RWPE2 (cell line): ENCODE measurements around the gene SCRN1.

ENCODE experiments used
- ATAC-seq: fragments of 200-7000 bp; cut with Tn5 transposase; 3 replicates; pipeline ENCODE4 v1.9.1; 2021; ENCODE audit warnings: low read depth
- DNase-seq: peaks from one replicate; pipeline ENCODE4 v3.0.0-alpha.2; 2020; ENCODE audit warnings: low spot score
- H3K27ac ChIP-seq: fragments of 450-650 bp; 2 replicates; pipeline ENCODE4 v1.5.1; 2017; ENCODE audit warnings: mild to moderate bottlenecking; ENCODE audit not compliant: poor library complexity, severe bottlenecking
- H3K27me3 ChIP-seq: fragments of 250-450 bp; sonication (Bioruptor Pico); 2 replicates; pipeline ENCODE4 v1.5.1; 2021; ENCODE audit warnings: mild to moderate bottlenecking, moderate library complexity; ENCODE audit not compliant: insufficient read depth, poor library complexity, severe bottlenecking
- H3K36me3 ChIP-seq: fragments of 250-450 bp; sonication (Bioruptor Pico); 2 replicates; pipeline ENCODE4 v1.5.1; 2020; ENCODE audit warnings: low read depth, mild to moderate bottlenecking, moderate library complexity
- H3K4me1 ChIP-seq: fragments of 250-450 bp; sonication (Bioruptor Pico); 2 replicates; pipeline ENCODE4 v1.5.1; 2021; ENCODE audit warnings: mild to moderate bottlenecking, moderate library complexity; ENCODE audit not compliant: insufficient read depth, poor library complexity, severe bottlenecking
- H3K4me3 ChIP-seq: fragments of 250-450 bp; sonication (Bioruptor Pico); 2 replicates; pipeline ENCODE4 v1.5.1; 2021; ENCODE audit warnings: mild to moderate bottlenecking, moderate library complexity; ENCODE audit not compliant: severe bottlenecking
- H3K9me3 ChIP-seq: fragments of 250-450 bp; sonication (Bioruptor Pico); 2 replicates; pipeline ENCODE4 v1.5.1; 2021; ENCODE audit warnings: mild to moderate bottlenecking, moderate library complexity; ENCODE audit not compliant: severe bottlenecking
- CTCF ChIP-seq: fragments of 450-650 bp; IDR thresholded peaks from one replicate; pipeline ENCODE4 v1.5.1; 2017; ENCODE audit warnings: mild to moderate bottlenecking, moderate library complexity; ENCODE audit not compliant: poor library complexity, severe bottlenecking

SCRN1 gene

DNA sequence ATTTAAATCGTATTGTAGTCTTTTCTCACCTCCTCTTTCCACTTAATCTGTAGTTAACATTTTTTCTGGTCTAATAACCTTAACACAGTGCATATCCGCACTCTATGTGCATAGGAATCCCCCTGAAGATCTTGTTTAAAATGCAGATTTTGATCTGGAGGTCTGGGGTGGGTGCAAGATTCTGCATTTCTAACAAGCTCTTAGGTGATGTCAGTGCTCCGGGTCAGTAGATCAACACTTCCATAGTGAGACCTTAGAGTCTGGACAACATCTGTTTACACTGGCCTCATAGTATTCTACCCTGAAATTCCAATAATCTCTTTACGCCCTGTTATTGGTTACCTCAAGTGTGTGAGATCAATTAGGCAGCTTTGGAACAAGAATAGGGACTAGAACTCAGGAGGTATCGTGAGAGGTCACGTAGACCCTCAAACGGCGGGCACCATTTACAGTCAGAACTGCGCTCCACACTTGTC is 38.2 kb upstream of the SCRN1 start:
- Histone ChIP-seq H3K4me1 (peaks cover 17% of the 10 kb centered on the region), H3K27me3 (no peaks in the 10 kb centered on the region), H3K4me3 (peak overlapping the region; percentile 78), H3K36me3 (peaks cover 2% of the 10 kb centered on the region; the same call in 1 of the 2 replicates), H3K27ac (peak overlapping the region; percentile 74), H3K9me3 (no peaks in the 10 kb centered on the region)
- TF ChIP-seq CTCF, result no peak
- DNase-seq (no peak), ATAC-seq (no peak; the same call in 2 of the 3 replicates)

DNA sequence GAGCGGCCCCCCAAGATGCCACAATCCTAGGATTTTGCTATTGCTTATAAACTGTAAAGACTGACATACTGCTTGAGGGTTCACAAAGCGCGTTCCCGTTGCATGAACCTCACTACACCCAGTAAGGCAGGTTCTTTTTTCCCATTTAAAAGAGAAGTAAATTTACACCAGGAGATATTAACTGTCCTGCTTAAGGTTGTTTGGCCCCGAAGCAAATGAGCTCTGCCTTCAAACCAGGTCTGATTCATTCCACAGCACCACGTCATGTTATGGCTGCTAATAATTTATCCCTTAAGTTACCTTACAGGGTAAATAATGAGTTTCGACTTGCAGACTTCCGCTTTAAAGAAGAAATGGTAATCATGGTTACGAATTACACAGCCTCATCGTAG is 37.5 kb upstream of the SCRN1 start:
- H3K36me3 ChIP-seq, result peaks cover 9% of the 10 kb centered on the region
- no peaks in the 10 kb centered on the region for H3K9me3 ChIP-seq
- no peaks in the 10 kb centered on the region for H3K27me3 ChIP-seq
- no peak for TF ChIP-seq CTCF
- H3K27ac ChIP-seq, result peak overlapping the region; percentile 74
- ATAC-seq (peak; percentile 34), DNase-seq (no peak)
- H3K4me3 ChIP-seq, result peak overlapping the region; percentile 78
- peaks cover 11% of the 10 kb centered on the region for H3K4me1 ChIP-seq

GRCh38 chr7:30026229-30027064 is 36.8 kb upstream of the SCRN1 start, which contains the start of gene FKBP14:
Gene FKBP14, minus strand, starts transcription at chr7:30026702. Its CDS starts 194 bp downstream, at chr7:30026508.
- ATAC-seq (peak; percentile 91), DNase-seq (peak; percentile 97)
- no peak for TF ChIP-seq CTCF
- H3K4me3 ChIP-seq, result peak within 1 kb of the TSS; percentile 78
- no peaks in the 10 kb centered on the region for H3K27me3 ChIP-seq
- H3K36me3 ChIP-seq, result peaks cover 15% of the 10 kb centered on the region
- H3K9me3 ChIP-seq, result no peaks in the 10 kb centered on the region
- peaks cover 11% of the 10 kb centered on the region for H3K4me1 ChIP-seq
- H3K27ac ChIP-seq, result peak within 1 kb of the TSS; percentile 74

GRCh38 chr7:30023524-30023923 is 33.9 kb upstream of the SCRN1 start:
- Histone ChIP-seq H3K9me3 (no peaks in the 10 kb centered on the region), H3K27me3 (no peaks in the 10 kb centered on the region), H3K27ac (no peak overlapping the region), H3K4me3 (no peak overlapping the region), H3K36me3 (peaks cover 39% of the 10 kb centered on the region), H3K4me1 (peaks cover 20% of the 10 kb centered on the region)
- TF ChIP-seq CTCF, result no peak
- ATAC-seq (no peak), DNase-seq (no peak)

GRCh38 chr7:30022991-30023390 is 33.4 kb upstream of the SCRN1 start:
- Histone ChIP-seq H3K4me3 (no peak overlapping the region), H3K36me3 (peaks cover 44% of the 10 kb centered on the region), H3K27ac (no peak overlapping the region), H3K9me3 (no peaks in the 10 kb centered on the region), H3K4me1 (peaks cover 20% of the 10 kb centered on the region), H3K27me3 (no peaks in the 10 kb centered on the region)
- no peak for ATAC-seq
- DNase-seq, result no peak
- no peak for TF ChIP-seq CTCF
